Activated T-helper 1 cell treated with anti-CD3 and anti-CD28 coated beads, Interleukin-12 subunit alpha, Interleukin-12 subunit beta, Interleukin-2, Interleukin-4 antibody, amounts not matched to agents 30 ng/mL and 10 ng/mL and 1 ng/mL, durations not matched to agents 14 hours and 24 hours and 36 hours (primary cell): ENCODE data around the gene SH3BGRL. TPM values are rescaled to one million over a fixed set of nuclear protein-coding genes. Genes with fewer than 3 reads are reported as not detected.

Experiments
- DNase-seq: peaks from one replicate; pipeline ENCODE4 v3.0.0; 2021; ENCODE audit warnings: low spot score
- H3K27ac Mint-ChIP-seq: one replicate; pipeline ENCODE4 v1.8.0; 2021; ENCODE audit warnings: mild to moderate bottlenecking, mixed read lengths
- H3K27me3 Mint-ChIP-seq: one replicate; pipeline ENCODE4 v1.8.0; 2022; ENCODE audit warnings: mild to moderate bottlenecking, moderate library complexity, mixed read lengths; ENCODE audit not compliant: insufficient read depth
- H3K36me3 Mint-ChIP-seq: one replicate; pipeline ENCODE4 v1.8.0; 2021; ENCODE audit warnings: low read depth, mixed read lengths
- H3K4me1 Mint-ChIP-seq: one replicate; pipeline ENCODE4 v1.8.0; 2021; ENCODE audit warnings: low read depth, mixed read lengths
- H3K4me3 Mint-ChIP-seq: one replicate; pipeline ENCODE4 v1.8.0; 2021; ENCODE audit warnings: mild to moderate bottlenecking, moderate library complexity, mixed read lengths
- H3K9me3 Mint-ChIP-seq: one replicate; pipeline ENCODE4 v1.8.0; 2021; ENCODE audit warnings: mixed read lengths
- intact Hi-C: fragments of 100-400 bp; cut with micrococcal nuclease; formaldehyde crosslinking; loops from one replicate; pipeline ENCODE4 v1.15.1; 2024
- total RNA-seq: library from RNA; stranded (reverse); gene quantifications from 2 replicates; pipeline ENCODE4 v1.2.3, GENCODE V29; 2022

The SH3BGRL gene
- total RNA-seq: 37.6 and 38.4 TPM in 2 replicates

DNA sequence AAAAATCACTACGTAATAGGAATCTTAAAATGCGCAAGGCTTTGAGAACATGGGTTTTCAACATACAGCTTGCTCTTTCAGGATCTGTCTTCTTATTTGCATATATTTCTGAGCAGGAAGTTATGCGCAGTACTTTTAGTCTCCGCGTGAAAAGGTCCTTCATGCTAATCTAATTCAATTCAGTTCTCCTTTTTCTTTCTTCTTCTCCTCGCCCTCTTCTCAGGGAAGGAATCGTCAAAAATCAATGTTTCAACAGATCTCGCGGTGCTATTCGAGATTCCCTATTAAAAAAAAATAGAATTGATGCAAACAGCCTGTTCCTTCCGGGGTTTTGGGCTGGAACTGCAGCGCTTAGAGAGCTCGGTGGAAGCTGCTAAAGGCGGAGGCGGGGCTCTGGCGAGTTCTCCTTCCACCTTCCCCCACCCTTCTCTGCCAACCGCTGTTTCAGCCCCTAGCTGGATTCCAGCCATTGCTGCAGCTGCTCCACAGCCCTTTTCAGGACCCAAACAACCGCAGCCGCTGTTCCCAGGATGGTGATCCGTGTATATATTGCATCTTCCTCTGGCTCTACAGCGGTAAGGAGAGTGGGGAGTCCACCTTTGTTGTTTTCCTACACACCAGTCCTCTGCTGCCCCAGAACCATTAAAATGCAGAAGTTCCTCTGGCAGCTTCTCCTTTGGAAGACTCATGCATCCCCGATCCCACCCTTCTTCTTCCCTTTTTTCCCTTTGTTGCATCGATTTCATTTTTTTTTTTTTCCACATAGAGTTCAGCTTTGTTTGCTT is at the start of gene SH3BGRL, which contains the start of gene HMGN5:
TSS of gene SH3BGRL (plus strand) at position 432 of the 785 bp plus-strand sequence. CDS start at position 531, 99 bp downstream.
TSS of gene HMGN5 (minus strand) at position 243 of the 785 bp plus-strand sequence. CDS start 80,364 bp downstream, outside the sequence.
- H3K27ac Mint-ChIP-seq: peak within 1 kb of the TSS; percentile 90

DNA sequence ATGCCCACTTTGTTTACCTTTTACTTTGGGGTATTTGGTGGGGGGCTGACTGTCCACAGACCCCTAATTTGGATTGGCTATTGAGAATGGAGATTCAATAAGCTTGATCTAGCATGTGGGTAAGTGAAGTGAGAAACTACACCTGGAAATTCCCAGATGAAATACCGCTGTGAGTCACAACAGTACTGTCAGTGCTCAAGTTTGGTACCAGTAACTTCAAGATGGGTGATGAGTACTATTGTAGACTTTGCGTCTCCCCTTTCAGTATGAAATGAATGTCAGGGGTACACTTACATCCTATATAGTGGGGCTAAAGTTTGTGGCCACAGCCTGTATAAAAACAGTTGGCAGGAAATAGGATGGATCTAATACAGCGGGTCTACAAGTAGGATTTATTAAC is 33.5 kb upstream of the SH3BGRL start:
- no peaks in the 10 kb centered on the region for H3K36me3 Mint-ChIP-seq
- intact Hi-C loops: no loop called here
- H3K4me3 Mint-ChIP-seq: no peak overlapping the region
- H3K9me3 Mint-ChIP-seq: no peaks in the 10 kb centered on the region
- H3K4me1 Mint-ChIP-seq: no peaks in the 10 kb centered on the region
- no peak overlapping the region for H3K27ac Mint-ChIP-seq
- DNase-seq: no peak
- no peaks in the 10 kb centered on the region for H3K27me3 Mint-ChIP-seq

More for the DNA sequence above, at the start of gene SH3BGRL, which contains the start of gene HMGN5:
- Mint-ChIP-seq H3K4me3 (peak within 1 kb of the TSS; percentile 93), H3K36me3 (peaks cover 11% of the 10 kb centered on the region), H3K4me1 (peaks cover 39% of the 10 kb centered on the region), H3K9me3 (no peaks in the 10 kb centered on the region), H3K27me3 (no peaks in the 10 kb centered on the region)
- intact Hi-C loops: loop anchor here (1.0 to 5.0 kb wide), 3 partner anchors 80 to 394 kb away; no protein-coding TSS in a partner anchor
- DNase-seq: peak; percentile 53

DNA sequence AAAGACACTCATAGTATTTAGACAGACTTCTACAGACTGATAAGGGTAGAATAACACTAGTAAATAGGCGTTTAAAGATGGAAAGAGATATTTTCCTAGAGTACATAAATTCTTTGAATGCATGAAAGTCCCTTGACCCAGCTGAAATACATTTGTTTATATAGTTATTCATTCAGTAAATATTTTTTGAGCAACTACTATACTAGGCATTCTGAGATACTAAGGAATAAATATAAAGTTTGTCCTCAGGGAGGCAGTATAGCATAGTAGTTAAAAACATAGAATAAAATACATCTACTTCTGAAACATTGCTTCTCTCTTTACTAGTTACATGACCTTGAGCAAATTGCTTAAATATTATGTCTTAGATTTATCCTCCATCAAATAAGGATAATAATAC is 27.6 kb upstream of the SH3BGRL start:
- H3K36me3 Mint-ChIP-seq: no peaks in the 10 kb centered on the region
- intact Hi-C loops: loop anchor here (1.0 kb wide), 1 partner anchor 203 kb away; no protein-coding TSS in a partner anchor

DNA sequence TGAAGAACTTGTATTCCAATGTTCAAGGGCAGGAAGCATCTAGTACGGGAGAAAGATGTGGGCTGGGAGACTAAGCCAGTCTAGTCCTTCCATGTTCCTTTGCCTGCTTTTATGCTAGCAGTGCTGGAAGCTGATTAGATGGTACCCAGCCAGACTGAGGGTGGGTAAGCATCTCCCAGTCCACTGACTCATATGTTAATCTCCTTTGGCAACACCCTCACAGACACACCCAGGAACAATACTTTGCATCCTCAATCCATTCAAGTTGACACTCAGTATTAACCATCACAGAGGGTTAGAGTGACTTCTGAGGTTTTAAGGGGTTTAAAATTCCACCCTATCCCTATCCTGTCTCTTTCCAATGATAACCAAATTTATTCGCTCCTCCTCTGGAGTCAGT is 6.6 kb upstream of the SH3BGRL start:
- H3K9me3 Mint-ChIP-seq: no peaks in the 10 kb centered on the region
- intact Hi-C loops: no loop called here
- no peaks in the 10 kb centered on the region for H3K36me3 Mint-ChIP-seq
- H3K4me1 Mint-ChIP-seq: no peaks in the 10 kb centered on the region
- no peak overlapping the region for H3K27ac Mint-ChIP-seq
- H3K27me3 Mint-ChIP-seq: peaks cover 2% of the 10 kb centered on the region
- no peak overlapping the region for H3K4me3 Mint-ChIP-seq
- DNase-seq: no peak

More for the DNA sequence above, 27.6 kb upstream of the SH3BGRL start:
- H3K27me3 Mint-ChIP-seq: peaks cover 2% of the 10 kb centered on the region
- H3K4me3 Mint-ChIP-seq: no peak overlapping the region
- H3K9me3 Mint-ChIP-seq: no peaks in the 10 kb centered on the region
- H3K4me1 Mint-ChIP-seq: no peaks in the 10 kb centered on the region
- H3K27ac Mint-ChIP-seq: no peak overlapping the region
- DNase-seq: no peak

DNA sequence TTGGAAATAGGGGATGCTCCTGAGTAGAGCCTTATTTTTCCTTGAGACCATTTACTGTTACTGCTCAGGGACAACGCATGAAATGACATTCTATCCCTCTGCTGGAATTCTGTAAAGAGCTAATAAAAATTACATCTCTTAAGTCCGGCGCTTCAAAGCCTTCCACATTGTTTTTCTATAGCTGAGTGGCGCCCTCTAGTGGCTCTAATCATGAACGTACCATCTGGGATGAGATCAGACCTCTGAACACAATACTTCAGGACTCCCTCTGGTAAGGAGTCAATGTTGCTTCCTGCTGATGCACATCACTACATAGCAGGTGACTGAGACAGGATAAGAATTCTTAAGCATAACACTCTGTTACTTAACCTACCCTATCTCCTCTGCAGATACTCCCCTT is 6.2 kb upstream of the SH3BGRL start:
- Mint-ChIP-seq H3K9me3 (no peaks in the 10 kb centered on the region), H3K27ac (no peak overlapping the region)
- intact Hi-C loops: no loop called here

DNA sequence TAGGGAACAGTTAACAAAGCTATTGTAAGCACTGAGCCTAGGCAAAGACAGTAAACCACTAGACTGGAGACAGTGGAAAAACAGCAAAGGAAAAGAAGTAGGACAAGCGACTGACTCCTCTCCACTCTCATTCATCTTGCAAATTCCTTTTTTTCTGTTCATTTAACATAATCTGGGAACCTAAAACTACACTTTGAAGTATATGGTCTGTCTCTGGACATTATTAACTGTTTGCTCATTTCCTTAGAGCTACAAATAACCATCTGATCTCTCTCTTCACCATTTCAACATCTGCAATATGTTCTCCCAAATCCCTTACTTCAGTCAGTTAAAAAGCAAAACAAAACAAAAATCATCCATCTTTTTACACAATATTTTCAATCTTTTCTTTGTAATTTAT is 831 bp upstream of the SH3BGRL start:
- intact Hi-C loops: loop anchor here (1.0 to 5.0 kb wide), 2 partner anchors 81 to 393 kb away; no protein-coding TSS in a partner anchor
- Mint-ChIP-seq H3K4me1 (peaks cover 39% of the 10 kb centered on the region), H3K27ac (peak overlapping the region; percentile 90), H3K36me3 (peaks cover 9% of the 10 kb centered on the region), H3K4me3 (peak overlapping the region; percentile 93), H3K9me3 (no peaks in the 10 kb centered on the region), H3K27me3 (no peaks in the 10 kb centered on the region)
- DNase-seq: no peak

More for the DNA sequence above, 6.2 kb upstream of the SH3BGRL start:
- Mint-ChIP-seq H3K36me3 (no peaks in the 10 kb centered on the region), H3K27me3 (peaks cover 2% of the 10 kb centered on the region), H3K4me3 (no peak overlapping the region), H3K4me1 (no peaks in the 10 kb centered on the region)
- DNase-seq: peak; percentile 30

DNA sequence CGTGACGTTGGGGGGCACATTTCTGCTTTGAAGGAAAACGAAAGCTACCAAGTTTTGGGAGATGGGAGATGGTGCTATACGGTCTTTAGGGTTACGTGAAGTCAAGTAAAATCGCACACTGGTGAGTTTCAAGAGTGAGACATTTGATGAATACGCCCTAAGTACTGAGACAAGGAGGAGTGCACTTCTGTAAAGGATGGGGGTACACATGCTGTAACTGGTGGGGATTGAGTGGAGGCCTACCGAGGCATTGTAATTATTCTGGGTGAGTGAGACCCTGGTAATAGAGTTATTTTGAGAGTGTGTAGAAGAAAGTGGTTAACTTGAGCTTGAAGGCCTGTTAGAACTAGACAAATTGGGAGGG is 536 bp downstream of the SH3BGRL start:
- Mint-ChIP-seq H3K4me1 (peaks cover 39% of the 10 kb centered on the region), H3K36me3 (peaks cover 11% of the 10 kb centered on the region), H3K27me3 (no peaks in the 10 kb centered on the region), H3K4me3 (peak overlapping the region; percentile 93), H3K9me3 (no peaks in the 10 kb centered on the region), H3K27ac (peak overlapping the region; percentile 90)
- DNase-seq: no peak
- intact Hi-C loops: loop anchor here (1.0 to 5.0 kb wide), 2 partner anchors 80 to 81 kb away; no protein-coding TSS in a partner anchor

DNA sequence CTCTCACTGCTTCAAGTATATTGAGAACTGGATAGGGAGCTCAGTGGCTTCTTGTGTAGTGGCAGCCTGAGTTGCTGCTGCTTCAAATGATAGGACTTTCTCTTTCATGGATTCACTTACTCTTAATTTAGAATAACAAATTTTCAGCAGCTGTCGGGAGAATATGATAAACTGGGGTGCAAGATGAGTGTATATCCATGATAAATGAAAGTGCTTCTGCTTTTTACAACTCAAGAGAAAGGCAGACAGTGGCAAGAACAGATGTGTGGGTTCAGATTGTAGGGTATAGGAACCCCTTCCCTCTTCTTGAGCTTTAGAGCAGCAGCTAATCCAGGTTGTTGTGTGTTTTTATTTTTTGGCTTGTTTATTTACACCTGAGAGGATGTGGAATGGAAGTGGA is 1.0 kb downstream of the SH3BGRL start:
- no peaks in the 10 kb centered on the region for H3K9me3 Mint-ChIP-seq
- no peaks in the 10 kb centered on the region for H3K27me3 Mint-ChIP-seq
- peaks cover 11% of the 10 kb centered on the region for H3K36me3 Mint-ChIP-seq
- DNase-seq: no peak
- H3K4me1 Mint-ChIP-seq: peaks cover 39% of the 10 kb centered on the region
- H3K27ac Mint-ChIP-seq: peak overlapping the region; percentile 90
- intact Hi-C loops: loop anchor here (1.0 to 5.0 kb wide), 2 partner anchors 79 to 82 kb away; no protein-coding TSS in a partner anchor
- H3K4me3 Mint-ChIP-seq: peak overlapping the region; percentile 93

DNA sequence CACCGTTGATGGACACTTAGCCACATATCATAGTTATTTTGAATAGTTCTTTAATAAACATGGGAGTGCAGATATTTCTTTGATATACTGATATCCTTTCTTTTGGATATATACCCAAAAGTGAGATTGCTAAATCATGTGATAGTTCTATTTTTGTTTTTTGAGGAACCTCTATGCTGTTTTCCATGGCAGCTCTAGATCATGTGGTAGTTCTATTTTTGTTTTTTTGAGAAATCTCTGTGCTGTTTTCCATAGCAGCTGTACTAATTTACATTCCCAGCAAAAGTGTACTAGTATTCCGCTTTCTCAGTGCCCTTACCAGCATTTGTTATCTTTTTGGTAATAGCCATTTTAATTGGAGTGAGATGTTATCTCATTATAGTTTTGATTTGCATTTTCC is 3.6 kb downstream of the SH3BGRL start:
- Mint-ChIP-seq H3K4me1 (peaks cover 39% of the 10 kb centered on the region), H3K27me3 (no peaks in the 10 kb centered on the region), H3K27ac (no peak overlapping the region), H3K9me3 (no peaks in the 10 kb centered on the region), H3K36me3 (peaks cover 11% of the 10 kb centered on the region), H3K4me3 (no peak overlapping the region)
- intact Hi-C loops: no loop called here
- no peak for DNase-seq

DNA sequence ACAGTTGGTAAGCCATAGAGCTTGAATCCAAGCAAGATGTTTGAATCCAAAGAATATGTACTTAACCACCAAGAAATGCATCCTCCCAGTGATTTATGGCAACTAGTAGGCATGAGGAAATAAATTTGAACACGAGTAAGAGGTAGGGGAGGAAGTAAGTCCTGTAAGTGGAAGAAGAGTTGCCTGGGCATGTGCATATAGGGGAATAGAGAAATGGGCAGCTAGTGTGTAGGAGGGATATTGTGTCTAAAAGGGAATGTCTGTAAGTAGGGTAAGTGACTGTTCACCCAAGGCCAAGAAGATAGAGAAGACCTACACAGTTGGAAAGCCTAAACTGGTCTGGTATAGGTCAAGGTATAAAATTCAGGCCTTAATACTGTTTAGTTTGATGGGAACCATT is 4.6 kb downstream of the SH3BGRL start:
- H3K4me1 Mint-ChIP-seq: peaks cover 34% of the 10 kb centered on the region
- no peak overlapping the region for H3K4me3 Mint-ChIP-seq
- H3K27me3 Mint-ChIP-seq: no peaks in the 10 kb centered on the region
- intact Hi-C loops: no loop called here
- H3K9me3 Mint-ChIP-seq: no peaks in the 10 kb centered on the region
- no peak for DNase-seq
- H3K27ac Mint-ChIP-seq: no peak overlapping the region
- peaks cover 15% of the 10 kb centered on the region for H3K36me3 Mint-ChIP-seq

DNA sequence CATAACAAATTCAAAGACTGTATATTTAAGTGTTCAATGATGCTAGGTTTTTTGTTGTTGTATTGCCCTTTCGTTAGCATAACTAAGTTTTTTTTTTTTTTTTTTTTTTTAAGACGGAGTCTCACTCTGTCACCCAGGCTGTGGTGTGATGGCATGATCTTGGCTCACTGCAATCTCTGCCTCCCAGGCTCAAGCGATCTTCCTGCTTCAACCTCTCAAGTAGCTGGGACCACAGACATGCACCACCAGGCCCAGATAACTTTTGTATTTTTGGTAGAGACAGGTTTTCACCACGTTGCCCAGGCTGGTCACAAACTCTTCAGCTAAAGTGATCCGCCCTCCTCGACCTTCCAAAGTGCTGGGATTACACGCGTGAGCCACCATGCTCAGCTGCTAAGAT is 7.0 kb downstream of the SH3BGRL start:
- no peaks in the 10 kb centered on the region for H3K27me3 Mint-ChIP-seq
- no peaks in the 10 kb centered on the region for H3K9me3 Mint-ChIP-seq
- intact Hi-C loops: no loop called here
- H3K4me1 Mint-ChIP-seq: peaks cover 21% of the 10 kb centered on the region
- H3K36me3 Mint-ChIP-seq: peaks cover 19% of the 10 kb centered on the region
- no peak for DNase-seq
- no peak overlapping the region for H3K4me3 Mint-ChIP-seq
- no peak overlapping the region for H3K27ac Mint-ChIP-seq

DNA sequence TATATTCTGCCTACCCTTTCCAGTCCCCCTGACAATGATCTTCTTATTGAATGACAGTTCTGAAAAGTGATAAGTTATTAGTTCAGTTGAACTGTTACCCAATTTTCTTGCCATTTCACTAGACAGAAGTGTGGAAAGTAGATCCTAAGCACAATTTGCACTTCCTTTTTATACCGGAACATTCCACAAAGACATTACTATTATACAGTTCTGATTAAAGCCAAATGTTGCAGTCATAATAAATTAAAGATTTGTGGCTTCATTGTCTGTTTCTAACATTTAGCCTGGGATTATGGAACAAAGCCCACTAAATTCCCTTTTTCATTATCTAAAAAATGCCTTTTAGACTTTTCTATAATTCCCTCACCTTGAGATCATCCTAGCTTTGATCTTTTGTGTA is 13.8 kb downstream of the SH3BGRL start:
- Mint-ChIP-seq H3K36me3 (peaks cover 13% of the 10 kb centered on the region), H3K4me1 (no peaks in the 10 kb centered on the region), H3K4me3 (no peak overlapping the region), H3K27ac (no peak overlapping the region), H3K9me3 (no peaks in the 10 kb centered on the region), H3K27me3 (no peaks in the 10 kb centered on the region)
- no peak for DNase-seq
- intact Hi-C loops: no loop called here

DNA sequence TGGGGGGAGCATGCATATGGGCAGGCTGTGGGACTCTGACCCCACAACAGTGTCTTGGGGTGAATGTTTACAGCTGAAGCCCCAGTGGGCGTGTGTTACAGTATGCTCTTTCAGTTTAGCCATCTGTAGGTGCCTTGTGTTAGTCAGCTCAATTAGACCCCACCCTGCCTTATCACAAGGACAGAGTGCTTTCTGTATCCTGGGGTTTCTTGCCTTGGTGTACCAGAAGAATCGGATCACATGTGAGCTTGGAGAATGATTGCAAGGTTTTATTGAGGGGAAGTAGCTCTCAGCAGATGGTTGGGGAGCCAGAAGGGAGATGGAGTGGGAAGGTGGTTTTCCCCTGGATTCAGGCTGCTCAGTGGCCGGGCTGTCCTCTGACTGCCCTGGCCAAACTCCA is 27.3 kb downstream of the SH3BGRL start:
- Mint-ChIP-seq H3K36me3 (peaks cover 5% of the 10 kb centered on the region), H3K4me3 (no peak overlapping the region), H3K27me3 (no peaks in the 10 kb centered on the region), H3K9me3 (no peaks in the 10 kb centered on the region), H3K27ac (no peak overlapping the region), H3K4me1 (no peaks in the 10 kb centered on the region)
- DNase-seq: no peak
- intact Hi-C loops: no loop called here
